Hepatocyte (in vitro differentiated cells): Measurements from ENCODE around the gene PRKG1. TPM values are rescaled to one million over a fixed set of nuclear protein-coding genes. Genes with fewer than 3 reads are reported as not detected.

Experiments used
- DNase-seq: peaks from one replicate; pipeline ENCODE4 v3.0.0-alpha.2; 2016; ENCODE audit warnings: low spot score
- H2AFZ ChIP-seq: fragments of 200-600 bp; sonication (generic); 2 replicates; pipeline ENCODE4 v1.6.0; 2016; ENCODE audit warnings: antibody characterized with exemption, mild to moderate bottlenecking
- H3K27ac ChIP-seq: fragments of 200-600 bp; sonication (generic); 2 replicates; pipeline ENCODE4 v1.5.1; 2016; ENCODE audit warnings: mild to moderate bottlenecking
- H3K27me3 ChIP-seq: fragments of 200-600 bp; sonication (generic); 2 replicates; pipeline ENCODE4 v1.6.1; 2016
- H3K36me3 ChIP-seq: fragments of 200-600 bp; sonication (generic); replicated peaks from 2 replicates; pipeline ENCODE4 v1.5.1; 2016; ENCODE audit warnings: low read depth; ENCODE audit not compliant: insufficient read depth
- H3K4me1 ChIP-seq: fragments of 200-600 bp; sonication (generic); 2 replicates; pipeline ENCODE4 v1.5.1; 2016; ENCODE audit warnings: mild to moderate bottlenecking, moderate library complexity; ENCODE audit not compliant: insufficient read depth
- H3K4me2 ChIP-seq: fragments of 200-600 bp; sonication (generic); 2 replicates; pipeline ENCODE4 v1.6.0; 2016
- H3K4me3 ChIP-seq: fragments of 200-600 bp; sonication (generic); 2 replicates; pipeline ENCODE4 v1.5.1; 2016; ENCODE audit warnings: mild to moderate bottlenecking
- H3K79me2 ChIP-seq: fragments of 200-600 bp; sonication (generic); 2 replicates; pipeline ENCODE4 v1.6.0; 2017; ENCODE audit warnings: mild to moderate bottlenecking
- H3K9me2 ChIP-seq: fragments of 200-600 bp; sonication (generic); replicated peaks from 2 replicates; pipeline ENCODE4 v1.6.0; 2017; ENCODE audit warnings: mild to moderate bottlenecking; ENCODE audit not compliant: insufficient read depth
- H3K9me3 ChIP-seq: fragments of 200-600 bp; sonication (generic); 2 replicates; pipeline ENCODE4 v1.5.1; 2016; ENCODE audit warnings: low read depth, mild to moderate bottlenecking
- H4K20me1 ChIP-seq: fragments of 200-600 bp; sonication (generic); 2 replicates; pipeline ENCODE4 v1.6.0; 2016; ENCODE audit warnings: mild to moderate bottlenecking; ENCODE audit not compliant: insufficient read depth, poor library complexity, severe bottlenecking
- EZH2 ChIP-seq: fragments of 200-600 bp; sonication (generic); IDR thresholded peaks from 2 replicates; pipeline ENCODE4 v1.6.1; 2016; ENCODE audit warnings: antibody characterized with exemption, mild to moderate bottlenecking, borderline replicate concordance
- EZH2phosphoT487 ChIP-seq: fragments of 200-600 bp; sonication (generic); IDR thresholded peaks from one replicate; pipeline ENCODE4 v1.6.1; 2018; ENCODE audit warnings: antibody characterized with exemption, mild to moderate bottlenecking, low read depth, moderate library complexity; ENCODE audit not compliant: unreplicated experiment, severe bottlenecking
- WGBS: methylation state at CpG from one replicate; pipeline ENCODE4 v1.1.6; 2016; ENCODE audit warnings: low lambda C conversion rate; ENCODE audit errors: missing lambda C conversion rate; 5-methylcytosine and 5-hydroxymethylcytosine counted together
- polyA plus RNA-seq: library from polyadenylated mRNA; unstranded; fragments of >200 nt; fragmentation: Nextera tagmentation; extraction: Ambion mirVana; gene quantifications from 2 replicates; pipeline ENCODE4 v1.2.1, GENCODE V29; 2016
- total RNA-seq: library from RNA; depleted of rRNA; stranded (reverse); fragments of >200 nt; gene quantifications from 2 replicates; pipeline ENCODE4 v1.2.3, GENCODE V29; 2014
- TF ChIP-seq, protein P1 (sequence below): fragments of 200-600 bp; sonication (generic); IDR thresholded peaks from 2 replicates; pipeline ENCODE4 v1.5.1; 2016; ENCODE audit warnings: antibody characterized with exemption, mild to moderate bottlenecking; ENCODE audit not compliant: poor library complexity

The PRKG1 gene
- total and polyA plus RNA-seq, 2 experiments from 2014 or later = 4.0 to 8.1 TPM

DNA sequence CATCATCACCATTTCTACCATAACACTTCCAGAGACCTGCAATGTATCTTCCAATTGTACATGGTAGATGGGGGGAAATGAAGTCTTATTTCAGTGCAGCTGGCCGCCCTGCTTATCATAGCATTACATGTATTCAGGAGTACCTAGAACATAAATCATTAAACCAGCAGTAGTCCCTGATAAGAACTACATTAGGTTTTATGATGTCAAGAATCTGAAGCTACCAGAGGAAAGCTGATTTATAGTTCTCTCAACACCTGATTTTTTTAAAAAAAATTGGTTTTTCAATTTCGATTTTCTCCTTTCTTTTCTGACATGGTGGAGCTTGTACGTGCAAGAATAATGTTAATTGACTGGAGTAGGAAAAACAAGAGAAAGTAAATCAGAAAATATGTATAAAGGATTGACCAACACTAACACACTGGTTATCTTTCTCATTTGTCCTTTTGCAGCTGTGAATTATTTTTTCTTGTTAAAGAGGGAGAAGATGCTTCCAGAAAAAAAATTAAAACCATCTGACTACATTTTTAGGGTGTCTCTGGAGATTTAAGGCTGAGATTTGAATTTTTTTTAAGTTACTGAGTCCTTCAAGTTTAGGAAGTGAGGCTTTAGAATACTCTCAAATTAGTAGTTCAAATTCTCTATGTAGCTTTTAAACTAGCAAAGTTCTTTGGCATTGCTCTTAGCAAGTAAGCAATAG, 566.0 kb downstream of the PRKG1 start:
- Histone ChIP-seq H3K36me3 (no peaks in the 10 kb centered on the region), H4K20me1 (no peaks in the 10 kb centered on the region), H3K27me3 (no peaks in the 10 kb centered on the region), H3K9me2 (peaks cover 3% of the 10 kb centered on the region), H3K79me2 (no peaks in the 10 kb centered on the region), H3K4me1 (no peaks in the 10 kb centered on the region), H3K4me2 (no peak overlapping the region), H3K9me3 (no peaks in the 10 kb centered on the region), H2AFZ (no peak overlapping the region), H3K27ac (no peak overlapping the region), H3K4me3 (no peak overlapping the region)
- TF ChIP-seq, protein P1, sequence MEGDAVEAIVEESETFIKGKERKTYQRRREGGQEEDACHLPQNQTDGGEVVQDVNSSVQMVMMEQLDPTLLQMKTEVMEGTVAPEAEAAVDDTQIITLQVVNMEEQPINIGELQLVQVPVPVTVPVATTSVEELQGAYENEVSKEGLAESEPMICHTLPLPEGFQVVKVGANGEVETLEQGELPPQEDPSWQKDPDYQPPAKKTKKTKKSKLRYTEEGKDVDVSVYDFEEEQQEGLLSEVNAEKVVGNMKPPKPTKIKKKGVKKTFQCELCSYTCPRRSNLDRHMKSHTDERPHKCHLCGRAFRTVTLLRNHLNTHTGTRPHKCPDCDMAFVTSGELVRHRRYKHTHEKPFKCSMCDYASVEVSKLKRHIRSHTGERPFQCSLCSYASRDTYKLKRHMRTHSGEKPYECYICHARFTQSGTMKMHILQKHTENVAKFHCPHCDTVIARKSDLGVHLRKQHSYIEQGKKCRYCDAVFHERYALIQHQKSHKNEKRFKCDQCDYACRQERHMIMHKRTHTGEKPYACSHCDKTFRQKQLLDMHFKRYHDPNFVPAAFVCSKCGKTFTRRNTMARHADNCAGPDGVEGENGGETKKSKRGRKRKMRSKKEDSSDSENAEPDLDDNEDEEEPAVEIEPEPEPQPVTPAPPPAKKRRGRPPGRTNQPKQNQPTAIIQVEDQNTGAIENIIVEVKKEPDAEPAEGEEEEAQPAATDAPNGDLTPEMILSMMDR = no peak
- no peak for TF ChIP-seq EZH2phosphoT487
- no peak for TF ChIP-seq EZH2
- WGBS = 74% methylated on average over 3 of the region's 3 CpGs
- no peak for DNase-seq

DNA sequence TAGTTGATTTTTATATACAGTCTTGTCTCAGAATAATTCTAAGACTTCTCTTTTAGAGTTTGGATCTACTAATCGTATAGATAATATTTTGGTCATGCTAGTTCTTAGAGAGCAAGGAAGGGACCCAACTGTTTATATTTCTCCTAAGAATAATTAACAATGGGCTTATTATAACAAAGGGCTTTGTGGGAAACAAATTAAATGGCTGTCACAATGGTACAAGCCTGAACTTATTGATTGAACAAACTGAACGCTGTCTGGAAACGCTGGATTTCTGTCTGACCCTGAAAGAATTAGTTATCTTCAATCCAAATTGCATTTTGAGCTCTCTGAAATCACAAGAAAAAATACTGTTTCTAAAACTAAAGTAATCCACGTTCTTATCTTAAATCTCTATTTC, 568.3 kb downstream of the PRKG1 start:
- no peaks in the 10 kb centered on the region for H3K36me3 ChIP-seq
- H4K20me1 ChIP-seq = no peaks in the 10 kb centered on the region
- 74% methylated on average over 4 of the region's 4 CpGs for WGBS

DNA sequence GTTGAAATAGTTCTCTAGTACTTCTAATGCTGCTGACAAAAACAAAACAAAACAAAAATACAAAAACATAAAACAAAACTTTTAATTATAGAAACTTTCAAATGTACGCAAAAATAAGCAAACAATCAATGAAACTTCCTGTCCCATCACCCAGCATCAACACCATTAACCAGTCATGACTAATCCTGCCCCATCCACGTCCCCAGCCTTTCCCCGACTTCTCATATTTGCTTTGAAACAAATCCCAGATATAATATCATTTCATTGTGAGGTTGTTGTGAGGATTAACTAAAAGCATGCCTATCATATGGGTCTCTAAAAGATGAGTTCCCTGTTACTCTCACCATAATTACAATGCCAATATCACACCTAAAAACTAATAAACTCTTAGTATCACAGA, 569.4 kb downstream of the PRKG1 start:
- Histone ChIP-seq H3K27ac (no peak overlapping the region), H3K27me3 (no peaks in the 10 kb centered on the region)
- WGBS = 88% methylated on average over 3 of the region's 3 CpGs

More for the DNA sequence above, 568.3 kb downstream of the PRKG1 start:
- Histone ChIP-seq H3K4me1 (no peaks in the 10 kb centered on the region), H3K27me3 (no peaks in the 10 kb centered on the region), H2AFZ (no peak overlapping the region), H3K4me3 (no peak overlapping the region), H3K27ac (no peak overlapping the region), H3K4me2 (no peak overlapping the region), H3K79me2 (no peaks in the 10 kb centered on the region), H3K9me2 (peaks cover 3% of the 10 kb centered on the region), H3K9me3 (no peaks in the 10 kb centered on the region)
- TF ChIP-seq, protein P1 = no peak
- TF ChIP-seq EZH2phosphoT487 (no peak), EZH2 (no peak)
- DNase-seq = no peak

More for the DNA sequence above, 569.4 kb downstream of the PRKG1 start:
- Histone ChIP-seq H3K4me3 (no peak overlapping the region), H3K9me3 (no peaks in the 10 kb centered on the region), H3K79me2 (no peaks in the 10 kb centered on the region), H3K4me2 (no peak overlapping the region), H4K20me1 (no peaks in the 10 kb centered on the region), H3K4me1 (no peaks in the 10 kb centered on the region), H2AFZ (no peak overlapping the region), H3K36me3 (no peaks in the 10 kb centered on the region), H3K9me2 (peaks cover 3% of the 10 kb centered on the region)
- no peak for DNase-seq
- TF ChIP-seq EZH2 (no peak), EZH2phosphoT487 (no peak)
- TF ChIP-seq, protein P1 = no peak
